HUES48 (cell line): Measurements from ENCODE around the gene GSTT2.
A peak's percentile ranks its signal among the peaks of the same experiment; 100 is the strongest.
"Not testable (repeated sequence)": the region's sequence is repeated elsewhere in the genome, so short reads cannot be mapped to it uniquely, and the experiment has no call there.

Source experiments
- H3K27ac ChIP-seq: one replicate; pipeline ENCODE4 v1.7.0; 2013; ENCODE audit warnings: low read depth, low read length, inconsistent platforms
- H3K27me3 ChIP-seq: 2 replicates; pipeline ENCODE4 v1.6.1; 2013; ENCODE audit warnings: mild to moderate bottlenecking, low read length; ENCODE audit not compliant: control insufficient read depth, insufficient read depth
- H3K36me3 ChIP-seq: 2 replicates; pipeline ENCODE4 v1.6.1; 2013; ENCODE audit warnings: low read length; ENCODE audit not compliant: control insufficient read depth, insufficient read depth
- H3K4me1 ChIP-seq: 2 replicates; pipeline ENCODE4 v1.6.1; 2013; ENCODE audit warnings: mild to moderate bottlenecking, low read length; ENCODE audit not compliant: control insufficient read depth, insufficient read depth
- H3K4me3 ChIP-seq: 2 replicates; pipeline ENCODE4 v1.5.1; 2013; ENCODE audit warnings: mild to moderate bottlenecking, low read depth, low read length
- H3K9ac ChIP-seq: 2 replicates; pipeline ENCODE4 v1.6.1; 2013; ENCODE audit warnings: mild to moderate bottlenecking, low read depth, low read length, moderate library complexity
- H3K9me3 ChIP-seq: 2 replicates; pipeline ENCODE4 v1.6.1; 2013; ENCODE audit warnings: low read length; ENCODE audit not compliant: control insufficient read depth, insufficient read depth

Gene GSTT2

GRCh38 chr22:23977304-23977703, 2.6 kb upstream of the GSTT2 start:
- H3K9ac ChIP-seq, H3K4me1 ChIP-seq, H3K36me3 ChIP-seq, H3K27me3 ChIP-seq, H3K9me3 ChIP-seq, H3K4me3 ChIP-seq, H3K27ac ChIP-seq: not testable (repeated sequence)

GRCh38 chr22:23980567-23980966, 633 bp downstream of the GSTT2 start:
- not testable (repeated sequence) for H3K9ac ChIP-seq, H3K9me3 ChIP-seq, H3K27ac ChIP-seq, H3K27me3 ChIP-seq, H3K36me3 ChIP-seq, H3K4me1 ChIP-seq, H3K4me3 ChIP-seq

GRCh38 chr22:23984430-23984829, 4.5 kb downstream of the GSTT2 start:
- H3K9ac ChIP-seq = no peak overlapping the region
- H3K4me3 ChIP-seq = no peak overlapping the region
- no peaks in the 10 kb centered on the region for H3K36me3 ChIP-seq
- H3K4me1 ChIP-seq = no peaks in the 10 kb centered on the region
- no peaks in the 10 kb centered on the region for H3K27me3 ChIP-seq
- peak overlapping the region; percentile 26 for H3K27ac ChIP-seq
- H3K9me3 ChIP-seq = no peaks in the 10 kb centered on the region

GRCh38 chr22:23986089-23986488, 6.2 kb downstream of the GSTT2 start:
- not testable (repeated sequence) for H3K4me3 ChIP-seq, H3K4me1 ChIP-seq, H3K9ac ChIP-seq, H3K36me3 ChIP-seq, H3K27ac ChIP-seq, H3K9me3 ChIP-seq, H3K27me3 ChIP-seq

- not testable (repeated sequence) for H3K36me3 ChIP-seq, H3K9me3 ChIP-seq, H3K4me1 ChIP-seq, H3K27me3 ChIP-seq, H3K4me3 ChIP-seq, H3K27ac ChIP-seq, H3K9ac ChIP-seq
These were observed 6.7 kb downstream of the GSTT2 start for GRCh38 chr22:23986538-23987178.

GRCh38 chr22:23989583-23990244, 9.8 kb downstream of the GSTT2 start:
- not testable (repeated sequence) for H3K9me3 ChIP-seq, H3K27me3 ChIP-seq, H3K27ac ChIP-seq, H3K4me1 ChIP-seq, H3K36me3 ChIP-seq, H3K9ac ChIP-seq, H3K4me3 ChIP-seq

- not testable (repeated sequence) for H3K9ac ChIP-seq, H3K4me3 ChIP-seq, H3K36me3 ChIP-seq, H3K27me3 ChIP-seq, H3K9me3 ChIP-seq, H3K27ac ChIP-seq, H3K4me1 ChIP-seq
These were observed 13.1 kb downstream of the GSTT2 start for GRCh38 chr22:23993080-23993479.

- H3K9ac ChIP-seq, H3K9me3 ChIP-seq, H3K4me3 ChIP-seq, H3K27ac ChIP-seq, H3K27me3 ChIP-seq, H3K4me1 ChIP-seq, H3K36me3 ChIP-seq: not testable (repeated sequence)
These were observed 13.7 kb downstream of the GSTT2 start for GRCh38 chr22:23993581-23994177.

- H3K27ac ChIP-seq = no peak overlapping the region
- peaks cover 6% of the 10 kb centered on the region; the same call in 1 of the 2 replicates for H3K4me1 ChIP-seq
- H3K9me3 ChIP-seq = no peaks in the 10 kb centered on the region
- H3K27me3 ChIP-seq = no peaks in the 10 kb centered on the region
- H3K9ac ChIP-seq = no peak overlapping the region
- no peak overlapping the region for H3K4me3 ChIP-seq
- no peaks in the 10 kb centered on the region for H3K36me3 ChIP-seq
These were observed 17.2 kb downstream of the GSTT2 start for GRCh38 chr22:23997092-23997491.

- H3K4me1 ChIP-seq, H3K9me3 ChIP-seq, H3K9ac ChIP-seq, H3K27me3 ChIP-seq, H3K27ac ChIP-seq, H3K36me3 ChIP-seq, H3K4me3 ChIP-seq: not testable (repeated sequence)
These were observed 19.8 kb downstream of the GSTT2 start for GRCh38 chr22:23999779-24000178.

- Histone ChIP-seq H3K4me1 (peaks cover 6% of the 10 kb centered on the region; the same call in 1 of the 2 replicates), H3K9me3 (no peaks in the 10 kb centered on the region), H3K27me3 (no peaks in the 10 kb centered on the region), H3K36me3 (no peaks in the 10 kb centered on the region), H3K27ac (peak overlapping the region; percentile 83), H3K9ac (no peak overlapping the region), H3K4me3 (no peak overlapping the region)
These were observed 21.4 kb downstream of the GSTT2 start for GRCh38 chr22:24001314-24001713.
